Right cardiac atrium (tissue), 5 donors: ENCODE results near the gene PDE11A. TPM values are rescaled to one million over a fixed set of nuclear protein-coding genes. Genes with fewer than 3 reads are reported as not detected.
"Not testable (repeated sequence)": the region's sequence is repeated elsewhere in the genome, so short reads cannot be mapped to it uniquely, and the experiment has no call there.

Experiments used
- ATAC-seq, 2 donors: fragments of 200-7000 bp; cut with Tn5 transposase; one replicate each; pipeline versions ENCODE4 v1.8.0 to v1.9.1; 2020; ENCODE audit warnings: moderate library complexity in 2 of 2, mild to moderate bottlenecking in 1 of 2
- DNase-seq, 3 donors: peaks; one replicate each; pipeline ENCODE4 v3.0.0-alpha.2; 2020
- H3K27ac ChIP-seq: one replicate; pipeline ENCODE4 v1.5.1; 2013; ENCODE audit warnings: mild to moderate bottlenecking, low read length, control low read depth, moderate library complexity
- H3K27me3 ChIP-seq: one replicate; pipeline ENCODE4 v1.6.1; 2013; ENCODE audit not compliant: control insufficient read depth, insufficient read depth
- H3K4me1 ChIP-seq: one replicate; pipeline ENCODE4 v1.6.1; 2013; ENCODE audit warnings: low read length; ENCODE audit not compliant: control insufficient read depth, insufficient read depth
- H3K4me3 ChIP-seq: one replicate; pipeline ENCODE4 v1.5.1; 2013; ENCODE audit warnings: low read length, control low read depth
- H3K9me3 ChIP-seq: one replicate; pipeline ENCODE4 v1.6.1; 2013; ENCODE audit warnings: low read length; ENCODE audit not compliant: control insufficient read depth
- WGBS: extraction: QIAGEN DNeasy Blood & Tissue Kit; methylation state at CpG from one replicate; pipeline ENCODE4 v1.1.7; 2013; 5-methylcytosine and 5-hydroxymethylcytosine counted together
- intact Hi-C, 4 donors: fragments of 100-400 bp; cut with DNase I; formaldehyde crosslinking; loops; one replicate each; pipeline versions ENCODE4 v1.11.0 to v1.14.0; 2022 to 2023
- polyA plus RNA-seq: library from polyadenylated mRNA; stranded (reverse); fragments of 200-250 nt; gene quantifications from one replicate; pipeline ENCODE4 v1.2.3, GENCODE V29; 2013
- total RNA-seq, 4 donors: library from RNA; stranded (reverse); fragmentation: NEBNext Ultra II Directional; extraction: Animal tissue kit (Norgen Biotek cat#: 25700); gene quantifications; one replicate each; pipeline ENCODE4 v1.2.1, GENCODE V29; 2021
- donor health status: healthy with polysubstance abuse.
- donor health status: DM: no; HTN: yes; CAD: no.
- donor health status: DM: no; HTN: no; CAD: no.
- donor health status: DM: no; HTN: yes; CAD: no; lungs with severe emphysema.
- donor health status: DM: yes; HTN: yes; CAD: no.

PDE11A gene
- total and polyA plus RNA-seq, 5 donors = 0.08 to 0.63 (median 0.18) TPM

DNA sequence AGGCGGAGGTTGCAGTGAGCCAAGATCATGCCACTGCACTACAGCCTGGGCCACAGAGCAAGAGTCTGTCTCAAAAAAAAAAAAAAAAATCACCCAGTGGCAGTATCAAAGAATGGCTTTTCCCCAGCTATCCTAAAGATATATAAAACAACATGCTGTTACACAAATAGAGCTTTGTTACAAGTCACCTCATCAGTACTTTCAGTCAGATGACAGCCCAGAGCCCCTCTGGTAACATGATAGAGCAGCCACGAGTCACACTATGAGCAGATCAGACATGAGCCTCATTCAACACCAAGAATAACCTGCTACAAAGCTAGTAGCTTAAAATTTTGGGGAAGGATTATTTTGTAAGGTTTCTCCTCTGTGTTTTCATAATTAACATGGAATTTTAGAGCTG is 25.2 kb downstream of the PDE11A start:
- WGBS = 77% methylated on average over 2 of the region's 2 CpGs
- H3K4me1 ChIP-seq = no peaks in the 10 kb centered on the region
- intact Hi-C loops = no loop called here
- no peak overlapping the region for H3K27ac ChIP-seq
- ATAC-seq (no peak), DNase-seq (no peak)
- H3K27me3 ChIP-seq = no peaks in the 10 kb centered on the region
- no peak overlapping the region for H3K4me3 ChIP-seq
- H3K9me3 ChIP-seq = no peaks in the 10 kb centered on the region

DNA sequence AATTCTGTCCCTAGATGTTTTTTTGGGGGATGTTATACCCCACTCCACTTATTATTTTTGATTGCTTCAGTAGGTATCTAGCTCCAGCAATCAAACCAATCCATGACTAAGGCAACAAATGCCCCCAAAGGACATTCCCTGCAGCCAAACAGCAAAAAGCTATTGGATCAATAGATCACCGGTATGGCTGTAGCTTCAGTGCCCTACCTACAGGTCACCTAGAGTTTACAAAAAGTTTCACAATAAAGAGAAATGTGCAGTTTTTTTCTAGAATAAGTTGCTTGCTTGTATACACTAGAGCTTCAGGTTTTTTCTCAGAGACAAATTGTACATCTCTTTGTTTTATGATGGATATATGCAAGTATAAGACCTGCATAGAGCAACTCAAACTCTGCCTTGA is 27.7 kb downstream of the PDE11A start:
- H3K27me3 ChIP-seq = no peaks in the 10 kb centered on the region
- WGBS = 89% methylated on average over 1 of the region's 1 CpG
- intact Hi-C loops = no loop called here
- H3K27ac ChIP-seq = no peak overlapping the region
- no peaks in the 10 kb centered on the region for H3K4me1 ChIP-seq
- DNase-seq (no peak), ATAC-seq (no peak)
- H3K4me3 ChIP-seq = no peak overlapping the region
- H3K9me3 ChIP-seq = no peaks in the 10 kb centered on the region

DNA sequence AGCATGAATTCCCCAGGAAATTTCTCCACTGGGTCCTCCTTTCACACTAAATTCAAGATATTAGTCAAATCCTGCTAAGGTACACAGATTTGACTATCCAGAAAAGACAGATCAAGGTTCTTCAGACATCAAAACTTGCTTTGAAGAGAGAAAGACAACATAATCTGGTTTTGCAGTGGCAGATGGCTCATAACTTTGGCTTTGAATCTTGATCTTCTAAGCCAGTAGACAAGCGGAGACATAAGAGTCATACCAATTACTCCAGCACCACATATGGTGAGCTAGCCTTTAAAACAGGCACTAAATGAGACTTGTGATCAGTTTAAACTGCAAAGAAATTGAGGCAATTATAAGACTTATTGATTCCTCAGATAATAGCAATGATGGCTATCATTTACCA is 29.3 kb downstream of the PDE11A start:
- no peak for ATAC-seq
- Histone ChIP-seq H3K9me3 (no peaks in the 10 kb centered on the region), H3K27me3 (no peaks in the 10 kb centered on the region), H3K4me3 (no peak overlapping the region), H3K4me1 (no peaks in the 10 kb centered on the region), H3K27ac (no peak overlapping the region)
- WGBS = 94% methylated on average over 1 of the region's 1 CpG
- intact Hi-C loops = no loop called here
- no peak for DNase-seq

DNA sequence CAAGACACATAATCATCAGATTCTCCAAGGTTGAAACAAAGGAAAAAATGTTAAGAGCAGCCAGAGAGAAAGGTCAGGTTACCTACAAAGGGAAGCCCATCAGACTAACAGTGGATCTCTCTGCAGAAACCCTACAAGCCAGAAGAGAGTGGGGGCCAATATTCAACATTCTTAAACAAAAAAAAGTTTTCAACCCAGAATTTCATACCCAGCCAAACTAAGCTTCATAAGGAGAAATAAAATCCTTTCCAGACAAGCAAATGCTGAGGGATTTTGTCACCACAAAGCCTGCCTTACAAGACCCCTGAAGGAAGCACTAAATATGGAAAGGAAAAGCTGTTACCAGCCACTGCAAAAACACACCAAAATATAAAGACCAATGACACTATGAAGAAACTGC is 39.0 kb downstream of the PDE11A start:
- H3K27ac ChIP-seq, intact Hi-C loops, H3K4me1 ChIP-seq, H3K27me3 ChIP-seq, DNase-seq, H3K9me3 ChIP-seq, H3K4me3 ChIP-seq, ATAC-seq: not testable (repeated sequence)

DNA sequence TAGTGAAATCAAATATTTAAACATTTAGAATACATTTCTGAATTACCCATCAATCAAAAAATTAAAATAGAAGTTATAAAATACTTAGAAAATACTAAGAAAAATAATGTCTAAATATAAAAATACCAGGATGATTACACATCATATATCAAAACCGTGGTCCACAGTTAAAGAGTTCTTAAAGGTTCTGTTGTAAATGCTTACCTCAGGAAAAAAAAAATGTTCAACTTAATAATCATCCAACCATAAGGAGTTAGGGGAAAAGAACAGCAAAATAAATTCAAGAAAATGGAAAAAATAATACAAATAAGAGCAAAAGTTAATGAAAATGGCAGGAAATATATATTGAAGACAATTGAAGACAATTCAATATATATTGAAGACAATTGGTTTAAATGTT is 43.2 kb downstream of the PDE11A start:
- H3K4me3 ChIP-seq = no peak overlapping the region
- ATAC-seq (no peak), DNase-seq (no peak)
- 85% methylated on average over 1 of the region's 1 CpG for WGBS
- intact Hi-C loops = no loop called here
- no peak overlapping the region for H3K27ac ChIP-seq
- no peaks in the 10 kb centered on the region for H3K9me3 ChIP-seq
- no peaks in the 10 kb centered on the region for H3K27me3 ChIP-seq
- no peaks in the 10 kb centered on the region for H3K4me1 ChIP-seq

DNA sequence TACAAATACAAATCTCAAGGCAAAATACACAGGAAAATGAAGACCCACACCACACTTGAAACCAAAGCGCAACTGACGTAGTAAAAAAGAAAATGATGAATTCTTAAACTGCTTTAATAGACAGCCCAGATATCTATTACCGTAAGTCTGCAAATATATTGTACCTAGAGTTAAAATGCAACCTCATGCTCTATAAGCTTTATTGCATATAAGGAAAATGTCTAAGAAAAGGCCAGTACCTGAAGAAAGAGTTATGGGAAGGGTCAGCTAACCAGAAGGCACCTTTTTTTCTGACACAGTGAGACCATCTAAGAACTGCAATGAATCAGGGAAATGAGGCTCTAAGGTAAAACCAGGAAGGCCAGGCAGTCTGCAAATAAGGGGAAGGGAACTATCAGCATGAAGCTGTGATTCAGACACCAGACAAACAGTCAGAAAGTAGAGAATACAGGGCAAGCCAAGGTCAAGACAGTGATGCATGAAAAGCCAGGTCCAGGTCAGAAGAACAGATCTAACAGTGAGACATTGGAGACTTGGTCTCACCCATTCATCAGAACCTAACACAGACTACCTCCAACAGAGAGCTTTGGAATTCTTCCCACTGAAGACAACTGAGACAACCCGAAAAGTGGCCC is 46.9 kb downstream of the PDE11A start:
- 89% methylated on average over 4 of the region's 4 CpGs for WGBS
- no peaks in the 10 kb centered on the region for H3K4me1 ChIP-seq
- H3K4me3 ChIP-seq = no peak overlapping the region
- DNase-seq = no peak
- no peak for ATAC-seq
- no peaks in the 10 kb centered on the region for H3K9me3 ChIP-seq
- no peaks in the 10 kb centered on the region for H3K27me3 ChIP-seq
- H3K27ac ChIP-seq = no peak overlapping the region
- intact Hi-C loops = no loop called here

DNA sequence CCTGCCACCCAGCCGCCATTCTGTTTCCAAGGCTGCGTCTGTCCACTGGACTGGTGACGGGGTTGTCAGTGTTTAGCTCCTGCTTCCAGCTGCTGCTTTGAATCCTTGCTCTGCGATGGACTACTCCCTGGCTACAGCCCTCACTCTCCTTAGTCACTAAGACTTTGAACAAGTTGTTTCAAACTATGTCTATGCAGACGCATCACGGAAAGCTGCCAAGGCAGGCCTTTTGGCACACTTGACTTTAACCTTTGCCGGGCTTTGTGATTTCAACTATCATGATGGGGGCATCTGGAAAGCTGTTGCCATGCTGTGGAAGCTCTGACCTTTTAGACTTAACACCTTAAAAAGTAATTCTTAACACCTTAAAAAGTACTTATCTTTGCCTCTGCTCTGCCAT is 54.4 kb downstream of the PDE11A start:
- Histone ChIP-seq H3K27me3 (no peaks in the 10 kb centered on the region), H3K4me3 (no peak overlapping the region), H3K9me3 (no peaks in the 10 kb centered on the region), H3K4me1 (no peaks in the 10 kb centered on the region), H3K27ac (no peak overlapping the region)
- 72% methylated on average over 7 of the region's 7 CpGs for WGBS
- intact Hi-C loops = no loop called here
- no peak for ATAC-seq
- DNase-seq = peak in 1 of 3 donors; percentile 29

DNA sequence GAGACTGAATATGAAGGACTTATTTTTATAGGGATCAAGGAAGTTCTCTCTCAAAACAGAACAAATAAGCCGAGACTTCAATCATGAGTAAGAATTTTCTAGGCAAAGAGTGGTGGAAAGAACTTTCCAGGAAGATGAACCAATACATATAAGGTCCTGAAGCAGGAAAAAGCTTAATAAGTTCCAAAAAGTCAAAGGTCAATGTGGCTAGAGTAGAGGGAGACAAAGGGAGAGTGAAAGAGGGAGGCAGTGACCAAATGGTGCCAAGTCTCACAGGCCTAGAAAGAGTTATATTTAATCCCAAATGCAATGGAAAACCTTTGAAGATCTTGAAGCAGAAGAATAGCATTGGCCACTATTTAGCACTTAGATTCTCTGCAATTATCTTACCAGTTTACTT is 56.0 kb downstream of the PDE11A start:
- Histone ChIP-seq H3K4me3 (no peak overlapping the region), H3K9me3 (no peaks in the 10 kb centered on the region), H3K4me1 (no peaks in the 10 kb centered on the region), H3K27ac (no peak overlapping the region), H3K27me3 (no peaks in the 10 kb centered on the region)
- intact Hi-C loops = no loop called here
- DNase-seq (no peak), ATAC-seq (no peak)
- WGBS = 0% methylated on average over 1 of the region's 1 CpG

DNA sequence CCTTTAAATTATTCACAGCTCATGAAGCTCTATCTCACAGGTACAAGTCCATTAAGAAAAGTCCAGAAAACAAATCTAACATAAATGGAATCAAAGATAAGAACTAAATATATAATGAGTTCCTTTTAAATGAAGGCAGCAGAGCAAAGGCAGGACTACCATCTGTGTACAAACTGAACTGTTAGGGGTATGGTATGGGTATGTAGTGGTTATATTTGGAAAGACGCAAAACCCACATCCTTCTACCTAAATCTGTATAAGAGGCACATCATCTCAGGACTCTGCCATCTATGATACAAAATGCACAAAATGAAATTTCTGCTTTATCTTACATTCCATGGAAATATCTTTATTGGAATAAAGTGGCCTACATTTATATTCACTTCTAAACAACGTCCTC is 59.9 kb downstream of the PDE11A start:
- no peaks in the 10 kb centered on the region for H3K4me1 ChIP-seq
- WGBS = 71% methylated on average over 2 of the region's 2 CpGs

DNA sequence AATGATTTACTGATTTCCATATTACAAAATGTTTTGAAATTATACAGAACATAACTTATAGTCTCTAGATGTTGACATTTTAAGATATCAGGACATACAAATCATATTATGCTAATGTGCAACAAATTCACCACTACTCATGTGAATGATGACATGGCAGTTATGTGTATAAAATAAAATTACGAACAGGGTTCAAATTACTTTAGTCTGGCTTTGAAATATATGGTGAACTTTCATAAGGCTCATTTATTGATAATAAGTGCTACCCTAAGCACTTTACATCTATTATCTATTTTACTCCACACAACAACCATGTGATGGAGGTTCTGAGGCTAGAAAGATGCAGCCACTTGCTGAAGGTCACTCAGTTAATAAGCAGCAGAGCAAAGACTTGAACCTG is 62.8 kb downstream of the PDE11A start:
- no peak overlapping the region for H3K27ac ChIP-seq
- ATAC-seq = no peak
- H3K4me3 ChIP-seq = no peak overlapping the region
- H3K4me1 ChIP-seq = no peaks in the 10 kb centered on the region
- DNase-seq = no peak
- no peaks in the 10 kb centered on the region for H3K9me3 ChIP-seq
- intact Hi-C loops = no loop called here
- no peaks in the 10 kb centered on the region for H3K27me3 ChIP-seq
- WGBS = 85% methylated on average over 1 of the region's 1 CpG

More for the DNA sequence above, 59.9 kb downstream of the PDE11A start:
- ATAC-seq = no peak
- intact Hi-C loops = no loop called here
- Histone ChIP-seq H3K27ac (no peak overlapping the region), H3K9me3 (no peaks in the 10 kb centered on the region), H3K27me3 (no peaks in the 10 kb centered on the region), H3K4me3 (no peak overlapping the region)
- no peak for DNase-seq

DNA sequence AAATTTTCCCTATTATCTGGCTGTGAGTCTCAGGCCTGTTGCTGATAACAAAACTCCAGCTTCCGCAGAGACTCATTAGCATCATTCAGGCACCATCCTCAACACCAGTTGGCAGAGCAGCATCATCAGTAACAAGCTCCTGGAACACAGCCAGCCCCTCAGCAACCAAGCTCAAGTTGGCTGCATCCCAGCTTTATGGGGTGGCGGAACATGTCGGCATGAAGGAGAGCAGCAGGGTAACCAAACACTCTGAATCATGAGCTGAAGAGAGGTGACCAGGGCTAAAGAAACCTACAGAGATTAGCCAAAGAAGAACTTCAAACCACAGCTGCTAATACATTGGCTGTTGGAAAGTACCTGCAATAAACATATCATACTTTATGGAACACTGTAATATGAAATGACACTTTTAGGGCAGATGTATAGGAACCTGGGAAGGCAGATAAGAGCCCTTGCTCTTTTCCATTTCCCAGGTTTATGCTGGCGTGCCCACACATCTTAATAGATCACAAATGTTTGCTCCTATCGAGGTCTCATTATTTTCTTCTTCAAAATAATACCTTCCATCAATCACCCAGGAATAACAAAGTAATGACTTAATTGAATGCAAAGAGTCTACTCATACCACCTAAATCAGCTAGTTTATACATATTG is 63.8 kb downstream of the PDE11A start:
- no peaks in the 10 kb centered on the region for H3K9me3 ChIP-seq
- no peaks in the 10 kb centered on the region for H3K4me1 ChIP-seq
- ATAC-seq (no peak), DNase-seq (peak; percentile 13 to 62 (median 47))
- no peaks in the 10 kb centered on the region for H3K27me3 ChIP-seq
- no peak overlapping the region for H3K27ac ChIP-seq
- intact Hi-C loops = no loop called here
- 40% methylated on average over 5 of the region's 5 CpGs for WGBS
- no peak overlapping the region for H3K4me3 ChIP-seq

DNA sequence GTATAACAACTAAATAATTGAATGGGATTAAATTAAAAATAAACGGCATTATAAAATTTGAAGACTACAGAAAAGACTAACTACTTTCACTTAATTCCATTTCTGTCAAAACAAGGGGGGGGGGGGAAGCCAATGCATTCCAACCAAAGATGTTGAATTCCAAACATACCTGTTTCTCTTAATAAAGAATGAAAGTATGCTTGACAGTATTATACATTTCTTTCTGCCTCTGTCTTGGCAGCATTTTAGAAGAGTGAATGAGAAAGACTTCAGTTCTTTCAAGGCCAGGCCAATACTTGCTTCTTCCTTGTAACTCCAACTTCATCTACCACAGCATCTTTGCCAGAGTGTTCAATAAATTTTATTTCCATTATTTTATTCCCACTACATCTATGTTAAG is 65.9 kb downstream of the PDE11A start:
- Histone ChIP-seq H3K27me3 (no peaks in the 10 kb centered on the region), H3K4me1 (no peaks in the 10 kb centered on the region), H3K4me3 (no peak overlapping the region), H3K27ac (no peak overlapping the region), H3K9me3 (no peaks in the 10 kb centered on the region)
- DNase-seq (no peak), ATAC-seq (no peak)
- intact Hi-C loops = no loop called here
- 86% methylated on average over 1 of the region's 1 CpG for WGBS
